ENCODE results near the gene CEP85L.

GRCh38 chr6:118528129-118528528 is 123.3 kb downstream of the CEP85L start:
- TF ChIP-seq POLR2A (IDR thresholded peaks at IDR 0.05) (no peak), CTCF (IDR thresholded peaks at IDR 0.05 in 8 of 11, conservative IDR thresholded peaks at IDR 0.05 in 3 of 11) (no peak), POLR2AphosphoS5 (IDR thresholded peaks at IDR 0.05) (no peak)
